Mucosa of descending colon (tissue), 3 donors: ENCODE measurements around the gene MAP6. TPM values are rescaled to one million over a fixed set of nuclear protein-coding genes. Genes with fewer than 3 reads are reported as not detected.

Source experiments
- ATAC-seq: fragments of 200-7000 bp; cut with Tn5 transposase; one replicate; pipeline ENCODE4 v1.9.1; 2020; ENCODE audit warnings: mild to moderate bottlenecking, moderate library complexity
- DNase-seq, 3 donors: peaks; one replicate each; pipeline ENCODE4 v3.0.0-alpha.2; 2020
- H3K36me3 ChIP-seq: fragments of 200-600 bp; one replicate; pipeline ENCODE4 v1.8.0; 2021; ENCODE audit warnings: low read depth, mild to moderate bottlenecking
- H3K4me1 ChIP-seq: fragments of 200-600 bp; one replicate; pipeline ENCODE4 v1.8.0; 2021; ENCODE audit warnings: low read depth, mild to moderate bottlenecking
- H3K4me3 ChIP-seq: fragments of 200-600 bp; one replicate; pipeline ENCODE4 v1.8.0; 2021; ENCODE audit warnings: mild to moderate bottlenecking
- H3K9me3 ChIP-seq: fragments of 200-600 bp; one replicate; pipeline ENCODE4 v1.8.0; 2021; ENCODE audit warnings: mild to moderate bottlenecking
- CTCF ChIP-seq: fragments of 200-600 bp; IDR thresholded peaks from one replicate; pipeline ENCODE4 v1.8.0; 2022; ENCODE audit warnings: antibody characterized with exemption, mild to moderate bottlenecking
- intact Hi-C, 2 donors: fragments of 100-400 bp; cut with DNase I in 1 of 2; cut with micrococcal nuclease in 1 of 2; formaldehyde crosslinking; loops; one replicate each; pipeline versions ENCODE4 v1.11.0 to v1.11.1; 2022; cut with DNase I, micrococcal nuclease
- total RNA-seq, 3 donors: library from RNA; stranded (reverse); fragmentation: NEBNext Ultra II Directional in 2 of 3; extraction: Animal tissue kit (Norgen Biotek cat#: 25700) in 2 of 3; gene quantifications; one replicate each; pipeline versions ENCODE4 v1.2.1 to v1.2.4, GENCODE V29; 2021 to 2023
- donor health status: DM: no; HTN: no; CAD: no; lungs with moderate emphysema.
- donor health status: DM: no; HTN: no; CAD: no.
- donor health status: DM: no; HTN: yes; CAD: no.

The MAP6 gene
- total RNA-seq, 3 donors from 2014 or later = 0.84 to 17.7 (median 1.9) TPM

DNA sequence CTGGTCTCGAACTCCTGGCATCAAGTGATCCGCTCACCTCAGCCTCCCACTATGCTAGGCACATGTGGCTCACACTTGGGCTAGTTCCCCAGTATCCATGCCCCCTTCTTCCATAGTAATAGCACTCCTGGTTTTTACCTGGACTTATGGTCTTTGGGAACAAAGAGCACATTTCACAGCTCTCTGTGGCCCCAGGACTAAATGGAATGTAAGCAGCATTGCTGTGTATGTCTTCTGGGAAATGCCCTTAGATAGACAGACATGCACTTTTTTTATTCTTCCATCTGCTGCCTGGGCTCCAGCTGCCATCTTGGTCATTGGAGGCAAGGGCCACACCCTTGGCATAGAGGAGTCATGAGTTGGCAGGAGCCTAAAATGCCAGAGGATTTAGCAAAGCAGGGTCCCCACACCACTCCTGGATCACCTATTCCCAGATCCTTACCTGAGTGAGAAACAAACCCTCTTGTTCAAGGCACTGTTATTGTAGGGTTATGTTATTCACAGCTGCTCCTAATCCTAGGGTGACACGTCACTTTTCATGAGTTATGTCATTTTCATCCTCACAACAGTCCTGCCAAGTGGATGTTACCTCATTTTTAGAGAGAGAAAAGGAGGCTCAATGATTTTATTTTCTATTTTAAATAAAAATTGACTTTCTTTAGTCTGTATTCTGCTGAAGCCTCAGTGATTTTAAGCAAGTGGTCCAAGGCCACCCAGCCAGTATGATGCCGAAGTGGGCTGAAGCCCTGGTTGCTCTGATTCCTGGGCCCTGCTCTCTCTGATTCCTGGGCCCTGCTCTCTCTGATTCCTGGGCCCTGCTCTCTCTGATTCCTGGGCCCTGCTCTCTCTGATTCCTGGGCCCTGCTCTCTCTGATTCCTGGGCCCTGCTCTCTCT lies 127.4 kb downstream of the MAP6 start:
- H3K9me3 ChIP-seq = no peaks in the 10 kb centered on the region
- no peak overlapping the region for H3K4me3 ChIP-seq
- H3K36me3 ChIP-seq = no peaks in the 10 kb centered on the region
- intact Hi-C loops = no loop called here
- TF ChIP-seq CTCF = no peak
- DNase-seq = no peak
- no peaks in the 10 kb centered on the region for H3K4me1 ChIP-seq
- ATAC-seq = no peak

DNA sequence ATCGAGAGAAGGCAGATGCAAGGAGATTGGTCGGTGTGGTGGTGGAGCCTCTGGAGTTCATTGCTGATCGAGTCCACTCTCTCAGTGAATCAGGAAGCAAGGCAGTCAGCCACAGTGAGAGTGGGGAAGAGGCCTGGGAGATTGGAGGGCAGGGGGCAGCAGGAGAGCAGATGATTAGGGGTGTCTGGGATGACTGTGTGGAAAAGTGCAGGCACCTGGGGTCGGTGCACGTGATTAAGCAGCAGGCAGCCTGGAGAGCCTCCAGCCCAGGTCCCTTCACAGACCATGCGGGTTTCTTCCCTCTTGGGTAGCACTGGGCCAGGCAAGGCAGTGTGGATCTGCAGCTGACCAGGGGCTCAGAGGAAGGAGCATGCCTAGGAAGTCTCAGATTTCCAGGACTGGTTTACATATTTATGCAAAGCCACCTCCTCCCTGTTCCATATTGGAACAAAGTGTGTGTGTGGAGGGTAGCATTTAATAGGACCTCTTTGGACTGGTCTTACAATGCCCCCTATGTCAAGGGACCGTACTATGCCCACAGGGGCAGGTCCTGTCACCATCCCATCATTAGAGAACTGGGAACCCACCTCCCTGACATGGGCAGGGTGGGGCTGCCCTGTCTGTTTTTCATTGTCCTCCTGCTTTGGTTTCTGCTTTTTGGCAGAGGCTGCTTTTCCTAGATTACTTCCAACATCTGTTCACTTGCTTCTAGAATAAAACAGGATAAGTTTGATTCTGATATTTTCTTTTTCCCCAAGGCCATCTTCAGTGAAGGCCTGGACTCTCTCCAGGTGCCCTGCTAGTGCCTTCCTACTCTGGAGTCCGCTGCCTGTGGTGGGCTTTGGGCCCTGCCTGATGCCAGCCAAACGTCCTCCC lies 129.1 kb downstream of the MAP6 start:
- ATAC-seq (no peak), DNase-seq (no peak)
- intact Hi-C loops = no loop called here
- no peak for TF ChIP-seq CTCF
- Histone ChIP-seq H3K4me3 (no peak overlapping the region), H3K4me1 (no peaks in the 10 kb centered on the region), H3K9me3 (no peaks in the 10 kb centered on the region), H3K36me3 (no peaks in the 10 kb centered on the region)

DNA sequence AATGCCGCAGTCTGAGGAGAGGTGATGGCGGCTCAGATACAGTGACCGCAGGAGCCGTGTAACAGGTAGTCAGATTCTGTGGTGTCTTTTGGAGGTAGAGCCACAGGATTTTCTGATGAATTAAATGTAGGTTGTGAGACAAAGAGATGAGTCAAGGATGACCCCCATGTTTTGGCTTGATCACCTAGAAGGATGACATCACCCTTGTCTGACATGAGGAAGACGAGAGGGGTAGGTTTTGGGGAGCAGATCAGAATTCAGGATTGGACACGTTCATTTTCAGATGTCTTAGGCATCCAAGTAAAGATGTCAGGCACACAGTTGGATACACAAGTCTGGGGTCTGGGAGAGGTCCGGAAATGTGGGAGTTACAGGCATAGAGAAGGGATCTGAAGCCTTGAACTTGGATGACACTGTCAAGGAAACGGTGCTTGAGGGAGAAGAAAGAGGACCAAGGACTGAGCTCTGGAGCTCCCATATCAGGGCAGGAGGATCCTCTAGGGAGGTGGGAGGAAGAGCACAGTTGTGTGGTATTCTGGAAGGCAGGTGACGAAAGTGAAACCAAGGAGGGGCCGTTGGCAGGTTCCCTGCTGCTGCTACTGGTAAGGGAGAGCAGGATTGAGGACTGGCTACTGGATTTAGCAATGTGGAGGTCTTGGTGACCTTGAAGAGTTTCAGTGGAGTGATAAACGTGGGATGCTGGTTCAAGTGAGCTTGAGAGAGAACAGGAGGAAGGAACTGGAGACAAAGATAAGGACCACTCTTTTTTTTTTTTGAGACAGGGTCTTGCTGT lies 130.5 kb downstream of the MAP6 start:
- DNase-seq (no peak), ATAC-seq (peak; percentile 40)
- TF ChIP-seq CTCF = no peak
- Histone ChIP-seq H3K4me3 (no peak overlapping the region), H3K9me3 (no peaks in the 10 kb centered on the region), H3K4me1 (no peaks in the 10 kb centered on the region), H3K36me3 (no peaks in the 10 kb centered on the region)
- intact Hi-C loops = no loop called here

- intact Hi-C loops = no loop called here
- Histone ChIP-seq H3K36me3 (no peaks in the 10 kb centered on the region), H3K9me3 (no peaks in the 10 kb centered on the region), H3K4me1 (no peaks in the 10 kb centered on the region), H3K4me3 (no peak overlapping the region)
- DNase-seq (no peak), ATAC-seq (no peak)
- TF ChIP-seq CTCF = no peak
These were observed 131.1 kb downstream of the MAP6 start for GRCh38 chr11:75537740-75538139.

Other genes with a start within 250 kb of the MAP6 start
- gene KLHL35, start 235.8 kb downstream of the MAP6 start, total RNA-seq = 1 to 10 TPM in 1 of 3 donors, under 1 TPM in 2; 0.25 to 1.7 (median 0.49) TPM
- 1 to 10 TPM; 3.0 to 7.7 (median 4.6) TPM for gene GDPD5, start 143.1 kb downstream of the MAP6 start, total RNA-seq
- gene SERPINH1, start 106.8 kb downstream of the MAP6 start, total RNA-seq = 10 to 100 TPM; 44.1 to 87.0 (median 50.5) TPM
- gene MOGAT2, start 48.8 kb upstream of the MAP6 start, total RNA-seq = 100 to 1,000 TPM in 2 of 3 donors, 10 to 100 TPM in 1; 86.4 to 247 (median 192) TPM
- 1 to 10 TPM; 3.4 to 4.2 (median 3.5) TPM for gene DGAT2, start 99.7 kb upstream of the MAP6 start, total RNA-seq
- 10 to 100 TPM; 14.9 to 37.1 (median 16.9) TPM for gene UVRAG, start 146.2 kb upstream of the MAP6 start, total RNA-seq